Lower leg skin (tissue), 3 donors: ENCODE results near the gene AXL.

ENCODE experiments used
- POLR2A ChIP-seq, 2 donors: fragments of 450-650 bp; IDR thresholded peaks; one replicate each; pipeline ENCODE4 v1.6.1; 2016 to 2017; ENCODE audit warnings: antibody characterized with exemption in 2 of 2, mild to moderate bottlenecking in 1 of 2, moderate library complexity in 1 of 2
- TF ChIP-seq, protein P1 (sequence below), 3 donors: fragments of 450-650 bp; IDR thresholded peaks; one replicate each; pipeline ENCODE4 v1.5.1; 2016; ENCODE audit warnings: antibody characterized with exemption in 3 of 3, mild to moderate bottlenecking in 3 of 3, moderate library complexity in 2 of 3

DNA sequence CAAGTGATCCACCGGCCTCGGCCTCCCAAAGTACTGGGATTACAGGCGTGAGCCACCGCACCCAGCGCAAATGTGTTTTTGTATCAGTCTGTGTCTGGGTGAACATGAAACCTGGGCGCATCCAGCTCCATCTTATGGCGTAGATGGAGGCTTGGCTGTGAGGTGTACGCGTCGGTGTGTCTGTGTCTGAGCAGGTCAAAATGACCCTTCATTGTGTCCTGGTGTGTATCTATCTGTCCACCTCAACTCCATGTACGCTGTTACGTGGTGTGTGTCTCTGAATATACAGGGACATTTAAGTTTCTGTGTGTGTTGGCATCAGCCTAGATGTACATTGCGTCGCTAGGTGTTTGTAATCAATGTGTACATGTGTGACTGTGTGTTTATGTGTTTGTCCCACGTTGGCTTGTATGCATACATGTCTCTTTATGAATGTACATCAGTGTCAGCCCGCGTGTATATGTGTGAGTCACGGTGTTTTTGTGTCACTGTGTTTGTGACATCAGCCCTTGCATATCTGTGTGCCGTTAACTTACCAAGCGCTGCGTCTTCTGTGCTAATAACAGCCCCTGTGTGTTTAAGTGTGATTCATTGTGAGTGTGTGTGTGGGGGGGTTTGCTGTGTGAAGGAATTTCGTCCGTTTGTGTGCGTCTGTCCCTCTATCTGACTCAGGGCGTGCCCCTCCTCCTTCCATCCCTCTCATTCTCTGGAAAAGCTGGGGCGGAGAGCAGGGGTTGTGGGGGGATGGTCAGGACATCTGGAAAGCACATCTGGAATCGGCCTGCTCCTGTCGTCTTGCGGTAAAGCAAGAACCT lies 6.4 kb downstream of the AXL start:
- TF ChIP-seq, protein P1, sequence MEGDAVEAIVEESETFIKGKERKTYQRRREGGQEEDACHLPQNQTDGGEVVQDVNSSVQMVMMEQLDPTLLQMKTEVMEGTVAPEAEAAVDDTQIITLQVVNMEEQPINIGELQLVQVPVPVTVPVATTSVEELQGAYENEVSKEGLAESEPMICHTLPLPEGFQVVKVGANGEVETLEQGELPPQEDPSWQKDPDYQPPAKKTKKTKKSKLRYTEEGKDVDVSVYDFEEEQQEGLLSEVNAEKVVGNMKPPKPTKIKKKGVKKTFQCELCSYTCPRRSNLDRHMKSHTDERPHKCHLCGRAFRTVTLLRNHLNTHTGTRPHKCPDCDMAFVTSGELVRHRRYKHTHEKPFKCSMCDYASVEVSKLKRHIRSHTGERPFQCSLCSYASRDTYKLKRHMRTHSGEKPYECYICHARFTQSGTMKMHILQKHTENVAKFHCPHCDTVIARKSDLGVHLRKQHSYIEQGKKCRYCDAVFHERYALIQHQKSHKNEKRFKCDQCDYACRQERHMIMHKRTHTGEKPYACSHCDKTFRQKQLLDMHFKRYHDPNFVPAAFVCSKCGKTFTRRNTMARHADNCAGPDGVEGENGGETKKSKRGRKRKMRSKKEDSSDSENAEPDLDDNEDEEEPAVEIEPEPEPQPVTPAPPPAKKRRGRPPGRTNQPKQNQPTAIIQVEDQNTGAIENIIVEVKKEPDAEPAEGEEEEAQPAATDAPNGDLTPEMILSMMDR (IDR thresholded peaks at IDR 0.05): no peak
- no peak for TF ChIP-seq POLR2A (IDR thresholded peaks at IDR 0.05)
